ENCODE results near the gene ZNF862.

DNA sequence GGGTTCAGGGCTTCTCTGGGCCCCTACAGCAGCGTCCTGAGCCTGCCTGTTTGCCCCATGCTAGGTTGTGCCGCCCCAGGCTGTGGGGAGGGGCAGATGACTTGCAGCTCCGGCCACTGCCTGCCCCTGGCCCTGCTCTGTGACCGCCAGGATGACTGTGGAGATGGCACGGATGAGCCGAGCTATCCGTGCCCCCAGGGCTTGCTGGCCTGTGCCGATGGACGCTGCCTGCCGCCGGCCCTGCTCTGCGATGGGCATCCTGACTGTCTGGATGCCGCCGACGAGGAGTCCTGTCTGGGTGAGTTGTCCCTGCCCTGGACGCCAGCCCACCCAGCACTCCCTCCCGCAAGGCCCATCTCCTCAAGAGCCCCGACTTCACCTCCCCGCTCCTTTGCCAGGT is 49.1 kb upstream of the ZNF862 start:
- TF ChIP-seq, protein P1, sequence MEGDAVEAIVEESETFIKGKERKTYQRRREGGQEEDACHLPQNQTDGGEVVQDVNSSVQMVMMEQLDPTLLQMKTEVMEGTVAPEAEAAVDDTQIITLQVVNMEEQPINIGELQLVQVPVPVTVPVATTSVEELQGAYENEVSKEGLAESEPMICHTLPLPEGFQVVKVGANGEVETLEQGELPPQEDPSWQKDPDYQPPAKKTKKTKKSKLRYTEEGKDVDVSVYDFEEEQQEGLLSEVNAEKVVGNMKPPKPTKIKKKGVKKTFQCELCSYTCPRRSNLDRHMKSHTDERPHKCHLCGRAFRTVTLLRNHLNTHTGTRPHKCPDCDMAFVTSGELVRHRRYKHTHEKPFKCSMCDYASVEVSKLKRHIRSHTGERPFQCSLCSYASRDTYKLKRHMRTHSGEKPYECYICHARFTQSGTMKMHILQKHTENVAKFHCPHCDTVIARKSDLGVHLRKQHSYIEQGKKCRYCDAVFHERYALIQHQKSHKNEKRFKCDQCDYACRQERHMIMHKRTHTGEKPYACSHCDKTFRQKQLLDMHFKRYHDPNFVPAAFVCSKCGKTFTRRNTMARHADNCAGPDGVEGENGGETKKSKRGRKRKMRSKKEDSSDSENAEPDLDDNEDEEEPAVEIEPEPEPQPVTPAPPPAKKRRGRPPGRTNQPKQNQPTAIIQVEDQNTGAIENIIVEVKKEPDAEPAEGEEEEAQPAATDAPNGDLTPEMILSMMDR (IDR thresholded peaks at IDR 0.05), result no peak
- no peak for TF ChIP-seq POLR2A (IDR thresholded peaks at IDR 0.05)

Data from Peyer's patch (tissue), 4 donors.